Measurements from ENCODE around the gene THSD7B. TPM values are rescaled to one million over a fixed set of nuclear protein-coding genes. Genes with fewer than 3 reads are reported as not detected.

THSD7B gene
- total and polyA plus RNA-seq, 9 of the 15 experiments (the other 6 are each of a cell fraction or from before 2014, with no cell fraction given), result not detected

- TF ChIP-seq GMEB1 (CRISPR knock-in tag; IDR thresholded peaks at IDR 0.05) (no peak), PTBP1 (IDR thresholded peaks at IDR 0.05; ENCODE audit: low read depth, low read length) (no peak), HEY1 (CRISPR knock-in tag; IDR thresholded peaks at IDR 0.05; ENCODE audit: borderline replicate concordance) (no peak), ZSCAN29 (IDR thresholded peaks at IDR 0.05) (no peak), JUN (IDR thresholded peaks at IDR 0.05; ENCODE audit: borderline replicate concordance, low read depth, low read length) (no peak), JUN (CRISPR knock-in tag; IDR thresholded peaks at IDR 0.05; ENCODE audit: borderline replicate concordance) (no peak), ZNF79 (CRISPR knock-in tag; IDR thresholded peaks at IDR 0.05; ENCODE audit: low read depth) (no peak), MBD2 (IDR thresholded peaks at IDR 0.05; ENCODE audit: borderline replicate concordance, low read depth) (no peak)
Measured at GRCh38 chr2:137205324-137205723, 440.0 kb downstream of the THSD7B start (continued).

GRCh38 chr2:137206069-137206468, 440.7 kb downstream of the THSD7B start:
- FAIRE-seq, result no peak
- ATAC-seq, result no peak
- Histone ChIP-seq H3K79me2 (ENCODE audit: control insufficient read depth, insufficient read depth, low read length) (no peaks in the 10 kb centered on the region), H3K4me1 (replicated peaks in 1 of 2; ENCODE audit: control insufficient read depth in 2 of 2, insufficient read depth in 2 of 2, low read length in 2 of 2) (no peaks in the 10 kb centered on the region), H2AFZ (ENCODE audit: low read depth, low read length) (no peak overlapping the region), H3K4me2 (ENCODE audit: insufficient read depth, low read length) (no peak overlapping the region), H3K27ac (ENCODE audit: extremely low read depth, low read depth, low read length) (no peak overlapping the region), H3K27me3 (ENCODE audit: control insufficient read depth in 2 of 2, insufficient read depth in 2 of 2, low read length in 2 of 2) (no peaks in the 10 kb centered on the region), H3K4me3 (no peak overlapping the region), H3K9me1 (ENCODE audit: control insufficient read depth, insufficient read depth, low read length) (no peaks in the 10 kb centered on the region), H3K9ac (ENCODE audit: insufficient read depth in 1 of 2, low read depth in 2 of 2, low read length in 2 of 2) (no peak overlapping the region), H3K9me3 (replicated peaks; ENCODE audit: control insufficient read depth, insufficient read depth, low read depth, low read length) (peaks cover 2% of the 10 kb centered on the region; the same call in 1 of the 2 replicates), H3K36me3 (ENCODE audit: control insufficient read depth, insufficient read depth, low read length) (no peaks in the 10 kb centered on the region), H4K20me1 (replicated peaks; ENCODE audit: control insufficient read depth, insufficient read depth, low read length) (no peaks in the 10 kb centered on the region)
- intact Hi-C loops (cut with micrococcal nuclease), result no loop called here
- BruUV-seq (replicated peaks), result no TSS peak
- in situ Hi-C loops (cut with MboI), result no loop called here
- DNase-seq (ENCODE audit: extremely low read depth in 1 of 4, low spot score in 3 of 4), result no peak
- WGBS (ENCODE audit: insufficient coverage, low coverage, missing lambda C conversion rate), result 0% methylated on average over 3 of the region's 3 CpGs
- CTCF ChIA-PET (ENCODE audit: low intra/inter-chr PET ratio), result no interaction called here
- no peak for TF ChIP-seq ZNF408 (CRISPR knock-in tag; IDR thresholded peaks at IDR 0.05; ENCODE audit: low read depth)
- no peak for TF ChIP-seq AFF4 (CRISPR knock-in tag; IDR thresholded peaks at IDR 0.05)
- TF ChIP-seq ZNF511 (CRISPR knock-in tag; IDR thresholded peaks at IDR 0.05), result no peak
- TF ChIP-seq E2F5 (CRISPR knock-in tag; IDR thresholded peaks at IDR 0.05), result no peak
- TF ChIP-seq TAL1 (IDR thresholded peaks at IDR 0.05), result no peak
- TF ChIP-seq SUPT5H (IDR thresholded peaks at IDR 0.05), result no peak
- TF ChIP-seq ZNF146 (CRISPR knock-in tag; IDR thresholded peaks at IDR 0.05; ENCODE audit: unreplicated experiment), result no peak
- POLR2A ChIA-PET, result no interaction called here

Measured in K562 (cell line).